Coronary artery (tissue), 2 donors: ENCODE measurements around the gene OR5J2.
"Not testable (repeated sequence)": the region's sequence is repeated elsewhere in the genome, so short reads cannot be mapped to it uniquely, and the experiment has no call there.

Experiments
- DNase-seq: peaks from one replicate; pipeline ENCODE4 v3.0.0-alpha.2; 2017; ENCODE audit warnings: low spot score
- H3K27ac ChIP-seq, 2 donors: fragments of 200-600 bp; sonication (generic); one replicate each; pipeline ENCODE4 v1.5.1; 2016 to 2019
- H3K4me3 ChIP-seq: fragments of 200-600 bp; sonication (generic); 2 replicates; pipeline ENCODE4 v1.5.1; 2016; ENCODE audit warnings: mild to moderate bottlenecking, moderate library complexity
- TF ChIP-seq, protein P1 (sequence below): fragments of 200-600 bp; sonication (generic); IDR thresholded peaks from one replicate; pipeline ENCODE4 v1.5.1; 2019; ENCODE audit warnings: antibody characterized with exemption

The OR5J2 gene

DNA sequence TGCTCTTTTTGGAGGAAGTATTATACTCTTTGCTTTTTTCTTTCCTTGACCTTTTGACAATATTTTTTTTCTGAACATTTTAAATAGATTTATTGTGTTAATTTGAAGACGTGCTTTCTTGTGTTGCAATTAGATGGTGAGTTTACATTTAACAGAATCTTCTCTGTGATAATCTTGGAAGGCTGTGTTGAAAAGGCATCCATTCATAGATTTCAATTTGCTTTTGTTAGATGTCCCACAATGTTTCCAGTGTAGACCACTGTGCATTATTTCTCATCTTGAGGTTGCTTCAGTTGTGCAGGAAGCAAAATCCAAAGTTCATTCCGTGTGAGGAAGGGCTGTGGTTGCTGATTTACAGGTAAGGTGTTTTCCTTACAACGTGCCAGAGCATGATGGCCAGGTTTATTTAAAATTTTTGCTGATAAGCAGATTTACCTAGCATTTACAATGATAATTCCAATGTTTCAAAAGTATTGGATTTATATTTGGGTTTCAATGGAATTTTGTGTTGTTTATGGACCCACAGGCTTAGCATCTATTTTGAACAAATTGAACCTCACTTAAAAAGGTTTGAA lies 4.1 kb upstream of the OR5J2 start:
- TF ChIP-seq, protein P1, sequence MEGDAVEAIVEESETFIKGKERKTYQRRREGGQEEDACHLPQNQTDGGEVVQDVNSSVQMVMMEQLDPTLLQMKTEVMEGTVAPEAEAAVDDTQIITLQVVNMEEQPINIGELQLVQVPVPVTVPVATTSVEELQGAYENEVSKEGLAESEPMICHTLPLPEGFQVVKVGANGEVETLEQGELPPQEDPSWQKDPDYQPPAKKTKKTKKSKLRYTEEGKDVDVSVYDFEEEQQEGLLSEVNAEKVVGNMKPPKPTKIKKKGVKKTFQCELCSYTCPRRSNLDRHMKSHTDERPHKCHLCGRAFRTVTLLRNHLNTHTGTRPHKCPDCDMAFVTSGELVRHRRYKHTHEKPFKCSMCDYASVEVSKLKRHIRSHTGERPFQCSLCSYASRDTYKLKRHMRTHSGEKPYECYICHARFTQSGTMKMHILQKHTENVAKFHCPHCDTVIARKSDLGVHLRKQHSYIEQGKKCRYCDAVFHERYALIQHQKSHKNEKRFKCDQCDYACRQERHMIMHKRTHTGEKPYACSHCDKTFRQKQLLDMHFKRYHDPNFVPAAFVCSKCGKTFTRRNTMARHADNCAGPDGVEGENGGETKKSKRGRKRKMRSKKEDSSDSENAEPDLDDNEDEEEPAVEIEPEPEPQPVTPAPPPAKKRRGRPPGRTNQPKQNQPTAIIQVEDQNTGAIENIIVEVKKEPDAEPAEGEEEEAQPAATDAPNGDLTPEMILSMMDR, result no peak
- no peak overlapping the region for H3K27ac ChIP-seq
- no peak for DNase-seq
- no peak overlapping the region for H3K4me3 ChIP-seq

DNA sequence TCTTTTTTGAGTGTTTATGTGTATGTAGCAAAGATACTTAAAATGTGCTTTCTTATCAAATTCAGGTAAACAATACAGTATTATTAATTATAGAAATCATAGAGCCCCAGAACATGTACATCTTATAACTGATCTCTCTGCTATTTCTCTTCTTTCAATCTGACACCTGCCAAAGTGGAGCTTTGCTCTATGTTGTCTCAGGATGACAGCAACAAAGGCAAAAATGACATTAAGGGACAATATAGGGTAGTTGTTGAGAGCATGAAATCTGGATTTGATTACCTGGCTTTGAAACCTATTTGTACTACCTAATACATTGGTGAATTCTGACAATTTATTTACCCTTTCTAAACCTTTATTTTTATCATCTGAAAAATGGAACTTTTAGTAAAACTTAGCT lies 7.0 kb downstream of the OR5J2 start:
- no peak overlapping the region for H3K27ac ChIP-seq
- TF ChIP-seq, protein P1, result no peak
- no peak overlapping the region for H3K4me3 ChIP-seq
- no peak for DNase-seq

DNA sequence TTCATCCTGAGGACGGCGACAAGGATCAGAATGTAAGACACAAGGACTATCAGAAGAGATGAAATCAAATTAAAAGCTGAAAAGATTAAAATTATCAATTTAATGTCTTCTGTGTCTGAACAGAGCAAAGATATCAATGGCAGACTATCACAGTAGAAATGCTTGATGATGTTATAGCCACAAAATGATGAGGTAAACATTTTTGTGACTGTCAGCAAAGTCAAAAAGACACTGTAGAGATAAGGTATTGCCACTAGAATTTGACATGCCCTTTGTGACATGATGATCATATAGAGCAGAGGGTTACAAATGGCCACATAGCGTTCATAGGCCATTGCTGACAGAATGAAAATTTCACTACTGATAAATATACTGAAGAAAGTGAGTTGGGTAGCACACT lies 12.2 kb downstream of the OR5J2 start:
- Histone ChIP-seq H3K4me3 (no peak overlapping the region), H3K27ac (no peak overlapping the region)
- DNase-seq, result no peak
- TF ChIP-seq, protein P1, result no peak

DNA sequence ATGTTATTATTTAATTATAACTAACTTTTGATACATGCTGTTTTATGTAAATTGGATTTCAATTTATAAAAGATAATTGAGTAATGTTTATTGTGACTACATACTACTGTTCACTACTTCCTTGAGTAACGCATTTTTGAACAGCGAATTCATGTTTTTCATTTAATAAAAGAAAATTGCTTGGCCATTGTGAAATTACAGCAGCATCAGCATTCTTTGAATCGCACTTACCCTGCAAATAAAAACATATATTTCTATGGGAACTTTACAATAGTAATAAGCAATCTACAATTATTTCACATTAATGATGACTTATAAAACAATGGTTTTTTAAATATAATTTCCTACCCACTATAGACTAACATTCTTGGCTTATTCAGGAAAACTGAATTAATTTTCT lies 20.3 kb downstream of the OR5J2 start:
- TF ChIP-seq, protein P1, result no peak
- no peak overlapping the region for H3K4me3 ChIP-seq
- no peak for DNase-seq
- no peak overlapping the region for H3K27ac ChIP-seq

DNA sequence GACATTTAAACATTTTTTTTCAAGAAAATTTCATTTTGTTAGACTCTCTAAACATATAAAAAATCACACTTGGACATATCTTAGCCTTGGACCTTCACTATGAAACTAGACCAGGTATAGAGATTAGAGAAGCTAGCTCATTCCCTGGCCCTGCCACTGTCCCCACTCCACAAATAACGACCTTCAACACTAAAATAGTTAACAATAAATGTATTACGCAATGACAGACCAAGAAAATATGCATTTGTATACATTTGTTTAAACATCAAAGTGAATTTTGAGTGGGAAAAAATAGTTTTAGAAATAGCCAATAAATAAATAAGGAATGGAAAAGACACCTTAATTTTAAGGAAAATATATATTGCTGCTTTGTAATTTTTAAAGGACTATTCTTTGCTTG lies 20.9 kb downstream of the OR5J2 start:
- no peak overlapping the region for H3K4me3 ChIP-seq
- H3K27ac ChIP-seq, result no peak overlapping the region
- TF ChIP-seq, protein P1, result no peak
- DNase-seq, result no peak

DNA sequence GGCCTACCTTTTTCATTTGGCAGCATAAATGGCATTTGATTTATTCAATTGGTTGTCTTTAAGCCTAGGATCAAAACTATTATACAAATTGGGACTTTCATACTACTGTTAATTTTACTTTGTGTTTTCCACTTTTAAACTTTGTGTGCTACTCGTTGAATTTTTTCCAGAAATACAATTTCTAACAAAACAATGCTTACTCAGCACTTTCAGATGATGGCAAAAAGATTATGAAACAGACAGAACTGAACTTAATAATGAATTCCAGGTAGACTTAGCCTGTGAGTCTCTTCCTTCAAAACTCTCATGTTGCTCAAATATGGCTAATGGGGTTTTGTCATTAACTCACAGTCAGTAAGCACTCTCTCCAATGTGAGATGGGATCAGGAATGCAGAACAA lies 31.4 kb downstream of the OR5J2 start:
- TF ChIP-seq, protein P1, result no peak
- no peak overlapping the region for H3K27ac ChIP-seq
- DNase-seq, result no peak
- H3K4me3 ChIP-seq, result no peak overlapping the region

DNA sequence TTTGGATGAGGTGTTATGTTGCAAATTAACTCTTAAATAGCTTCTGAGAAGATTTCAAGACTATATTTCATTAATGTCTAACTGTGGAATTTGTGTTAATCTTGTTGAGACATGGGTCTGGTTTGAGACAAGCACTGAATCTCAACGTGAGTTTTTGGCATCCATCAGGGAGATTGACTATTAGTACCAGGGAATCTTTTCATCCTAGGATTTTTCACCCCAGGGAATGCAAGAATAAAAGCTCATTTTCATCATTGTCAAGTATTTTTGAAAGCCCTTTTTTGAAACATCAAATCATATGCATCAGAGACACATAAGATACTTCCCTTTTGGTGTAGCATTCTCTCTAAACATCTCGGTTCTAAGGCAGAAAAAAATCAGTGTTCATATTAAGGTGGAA lies 38.1 kb downstream of the OR5J2 start:
- Histone ChIP-seq H3K4me3 (no peak overlapping the region), H3K27ac (no peak overlapping the region)
- DNase-seq, result no peak
- TF ChIP-seq, protein P1, result no peak

DNA sequence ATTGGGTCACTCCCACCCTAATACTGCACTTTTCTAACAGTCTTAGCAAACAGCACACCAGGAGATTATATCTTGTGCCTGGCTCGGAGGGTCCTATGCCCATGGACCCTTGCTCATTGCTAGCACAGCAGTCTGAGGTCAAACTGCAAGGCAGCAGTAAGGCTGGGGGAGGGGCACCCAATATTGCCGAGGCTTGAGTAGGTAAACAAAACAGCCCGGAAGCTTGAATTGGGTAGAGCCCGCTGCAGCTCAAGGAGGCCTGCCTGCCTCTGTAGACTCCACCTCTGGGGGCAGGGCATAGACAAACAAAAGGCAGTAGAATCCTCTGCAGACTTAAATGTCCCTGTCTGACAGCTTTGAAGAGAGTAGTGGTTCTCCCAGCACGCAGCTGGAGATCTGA lies 43.3 kb downstream of the OR5J2 start:
- not testable (repeated sequence) for H3K4me3 ChIP-seq, H3K27ac ChIP-seq, DNase-seq
